HepG2 (cell line): ENCODE results near the gene PRKCD. TPM values are rescaled to one million over a fixed set of nuclear protein-coding genes. Genes with fewer than 3 reads are reported as not detected.
A peak's percentile ranks its signal among the peaks of the same experiment; 100 is the strongest.

Experiments used
- ATF3 ChIP-seq: sonication (generic); formaldehyde crosslinking; IDR thresholded peaks from 2 replicates; pipeline ENCODE4 v1.4.0; 2020; ENCODE audit warnings: missing genetic modification reagents
- E2F5 ChIP-seq: sonication (generic); formaldehyde crosslinking; conservative IDR thresholded peaks from 2 replicates; pipeline ENCODE4 v1.4.0; 2020; ENCODE audit warnings: missing genetic modification reagents
- FOXA1 ChIP-seq, 2 experiments: fragments of 450-650 bp in 1 of 2; sonication (generic) in 1 of 2; formaldehyde crosslinking in 1 of 2; IDR thresholded peaks; 2 replicates each; pipeline versions ENCODE4 v1.4.0 to v1.6.1; 2016 to 2020; ENCODE audit warnings: missing genetic modification reagents in 1 of 2
- HNRNPL ChIP-seq: fragments of 200-400 bp; formaldehyde crosslinking; IDR thresholded peaks from 2 replicates; pipeline ENCODE4 v1.6.1; 2017; ENCODE audit warnings: mild to moderate bottlenecking, low read depth, low read length
- HOMEZ ChIP-seq: IDR thresholded peaks from 2 replicates; pipeline ENCODE4 v1.6.1; 2016; ENCODE audit warnings: low read depth
- ISL2 ChIP-seq: sonication (generic); formaldehyde crosslinking; IDR thresholded peaks from 2 replicates; pipeline ENCODE4 v1.5.0; 2020; ENCODE audit warnings: missing genetic modification reagents
- KLF16 ChIP-seq, 2 experiments: sonication (generic) in 1 of 2; formaldehyde crosslinking in 1 of 2; IDR thresholded peaks; 2 replicates each; pipeline versions ENCODE4 v1.6.1 to v1.8.0; 2016 to 2023; ENCODE audit warnings: missing genetic modification reagents in 2 of 2, missing compliant biosample characterization in 1 of 2
- MAZ ChIP-seq, 2 experiments: sonication (generic) in 1 of 2; formaldehyde crosslinking in 1 of 2; IDR thresholded peaks; 2 replicates each; pipeline versions ENCODE4 v1.5.0 to v1.6.1; 2012 to 2020; ENCODE audit warnings: low read depth in 2 of 2, mild to moderate bottlenecking in 2 of 2, borderline replicate concordance in 1 of 2, improper control_type of control experiment in 1 of 2, low read length in 1 of 2, missing genetic modification reagents in 1 of 2, moderate library complexity in 1 of 2
- NFKBIZ ChIP-seq: IDR thresholded peaks from 2 replicates; pipeline ENCODE4 v1.6.1; 2018; ENCODE audit warnings: missing genetic modification reagents, missing compliant biosample characterization
- NONO ChIP-seq, 2 experiments: fragments of 450-650 bp in 1 of 2; sonication (generic) in 1 of 2; formaldehyde crosslinking in 1 of 2; IDR thresholded peaks in 1 of 2; conservative IDR thresholded peaks in 1 of 2; 2 replicates each; pipeline versions ENCODE4 v1.6.1 to v1.8.0; 2017 to 2022; ENCODE audit warnings: mild to moderate bottlenecking in 1 of 2, missing genetic modification reagents in 1 of 2, moderate library complexity in 1 of 2
- PAX8 ChIP-seq: sonication (generic); formaldehyde crosslinking; IDR thresholded peaks from 2 replicates; pipeline ENCODE4 v1.8.0; 2022; ENCODE audit warnings: mild to moderate bottlenecking, missing genetic modification reagents, borderline replicate concordance
- PCBP2 ChIP-seq: fragments of 200-400 bp; formaldehyde crosslinking; optimal IDR thresholded peaks from 2 replicates; pipeline ENCODE3; 2018; ENCODE audit warnings: low read length, low read depth; ENCODE audit not compliant: poor library complexity, severe bottlenecking
- POGK ChIP-seq: sonication (generic); formaldehyde crosslinking; conservative IDR thresholded peaks from 2 replicates; pipeline ENCODE4 v1.8.0; 2022; ENCODE audit warnings: mild to moderate bottlenecking, moderate library complexity, missing genetic modification reagents
- PRPF4 ChIP-seq: fragments of 200-400 bp; formaldehyde crosslinking; IDR thresholded peaks from 2 replicates; pipeline ENCODE4 v1.6.1; 2016; ENCODE audit warnings: low read length, low read depth; ENCODE audit not compliant: poor library complexity, severe bottlenecking
- RFX1 ChIP-seq: fragments of 450-650 bp; IDR thresholded peaks from 2 replicates; pipeline ENCODE4 v1.6.1; 2017
- SOX13 ChIP-seq, 3 experiments: fragments of 450-650 bp in 1 of 3; sonication (generic) in 1 of 3; formaldehyde crosslinking in 1 of 3; IDR thresholded peaks in 2 of 3; conservative IDR thresholded peaks in 1 of 3; 2 replicates each; pipeline versions ENCODE4 v1.5.0 to v1.6.1; 2016 to 2020; ENCODE audit warnings: antibody characterized with exemption in 1 of 3, mild to moderate bottlenecking in 1 of 3, missing compliant biosample characterization in 1 of 3, missing genetic modification reagents in 1 of 3, moderate library complexity in 1 of 3
- THAP8 ChIP-seq: sonication (generic); formaldehyde crosslinking; IDR thresholded peaks from 2 replicates; pipeline ENCODE4 v1.5.1; 2020; ENCODE audit warnings: missing genetic modification reagents, mild to moderate bottlenecking, borderline replicate concordance
- THYN1 ChIP-seq: sonication (generic); formaldehyde crosslinking; IDR thresholded peaks from 2 replicates; pipeline ENCODE4 v1.8.1; 2023; ENCODE audit warnings: low read depth, mild to moderate bottlenecking, moderate library complexity, missing genetic modification reagents, borderline replicate concordance
- ZNF207 ChIP-seq: fragments of 450-650 bp; IDR thresholded peaks from 2 replicates; pipeline ENCODE4 v1.6.1; 2016; ENCODE audit warnings: antibody characterized with exemption, borderline replicate concordance
- ZNF292 ChIP-seq: sonication (generic); formaldehyde crosslinking; IDR thresholded peaks from 2 replicates; pipeline ENCODE4 v1.8.1; 2022; ENCODE audit warnings: mild to moderate bottlenecking, low read depth, missing genetic modification reagents, borderline replicate concordance
- ZNF382 ChIP-seq: sonication (generic); formaldehyde crosslinking; IDR thresholded peaks from 2 replicates; pipeline ENCODE4 v1.5.0; 2020; ENCODE audit warnings: missing genetic modification reagents, mild to moderate bottlenecking, borderline replicate concordance
- ZNF432 ChIP-seq: sonication (generic); formaldehyde crosslinking; IDR thresholded peaks from 2 replicates; pipeline ENCODE4 v1.5.0; 2020; ENCODE audit warnings: missing genetic modification reagents, mild to moderate bottlenecking, borderline replicate concordance
- ZNF607 ChIP-seq: sonication (generic); formaldehyde crosslinking; IDR thresholded peaks from 2 replicates; pipeline ENCODE4 v1.5.1; 2020; ENCODE audit warnings: missing genetic modification reagents, mild to moderate bottlenecking, borderline replicate concordance
- polyA plus RNA-seq, 8 experiments: library from polyadenylated mRNA; depleted of rRNA in 3 of 8; stranded (reverse) in 7 of 8; unstranded in 1 of 8; fragments of >200 nt; fragmentation: Illumina TruSeq in 4 of 8; extraction: Trizol in 4 of 8; gene quantifications; 2 replicates each; pipeline versions ENCODE4 v1.2.1 to v1.2.3, GENCODE V29; 2011 to 2016; ENCODE audit warnings: low read depth in 4 of 8, missing spikeins in 1 of 8, mixed read lengths in 1 of 8; ENCODE audit not compliant: insufficient read depth in 1 of 8
- total RNA-seq, 5 experiments: library from RNA; depleted of rRNA; stranded (reverse); fragments of >200 nt; fragmentation: Illumina TruSeq; extraction: Trizol; gene quantifications; 2 replicates each; pipeline ENCODE4 v1.2.3, GENCODE V29; 2016; ENCODE audit warnings: low read depth in 1 of 5

The PRKCD gene
- total and polyA plus RNA-seq, 2 of the 13 experiments (the other 11 are each of a cell fraction or from before 2014, with no cell fraction given), result 1.6 to 40.7 TPM

GRCh38 chr3:53134631-53135232, 26.3 kb upstream of the PRKCD start (continued):
- no peak for TF ChIP-seq ZNF607 (CRISPR knock-in tag)
- TF ChIP-seq HOMEZ (CRISPR knock-in tag), result no peak
- TF ChIP-seq NFKBIZ (CRISPR knock-in tag), result no peak
- peak; percentile 71; the same call in 1 of the 2 replicates for TF ChIP-seq HNRNPL
- no peak for TF ChIP-seq PRPF4
- TF ChIP-seq ZNF207, result no peak
- TF ChIP-seq THYN1 (CRISPR knock-in tag), result no peak
- TF ChIP-seq THAP8, result no peak
- 0 out of 4 replicates have a peak, but pooled peaks of 1 of the 2 experiments have one; percentile 35 for TF ChIP-seq KLF16 (CRISPR knock-in tag; IDR thresholded peaks at IDR 0.05)
- no peak for TF ChIP-seq ZNF292 (CRISPR knock-in tag)
- no peak for TF ChIP-seq MAZ (IDR thresholded peaks at IDR 0.05; ENCODE audit: borderline replicate concordance, low read depth, low read length)
- no peak for TF ChIP-seq MAZ (CRISPR knock-in tag; IDR thresholded peaks at IDR 0.05; ENCODE audit: low read depth)
- no peak for TF ChIP-seq NONO (IDR thresholded peaks at IDR 0.05)
- no peak for TF ChIP-seq NONO (CRISPR knock-in tag; conservative IDR thresholded peaks at IDR 0.05)
- no peak for TF ChIP-seq E2F5 (CRISPR knock-in tag)
- TF ChIP-seq RFX1, result no peak
- TF ChIP-seq POGK, result 0 out of 2 replicates have a peak, but pooled peaks have one; percentile 39
- no peak for TF ChIP-seq ISL2 (CRISPR knock-in tag)
- no peak for TF ChIP-seq ZNF432
- TF ChIP-seq FOXA1 (IDR thresholded peaks at IDR 0.05), result no peak
- TF ChIP-seq FOXA1 (CRISPR knock-in tag; IDR thresholded peaks at IDR 0.05), result no peak
- TF ChIP-seq ATF3, result no peak
- no peak for TF ChIP-seq SOX13 (IDR thresholded peaks at IDR 0.05)
- TF ChIP-seq SOX13 (CRISPR knock-in tag; conservative IDR thresholded peaks at IDR 0.05 in 1 of 2, IDR thresholded peaks at IDR 0.05 in 1 of 2), result no peak
- TF ChIP-seq PAX8 (CRISPR knock-in tag), result no peak
- no peak for TF ChIP-seq PCBP2
- TF ChIP-seq ZNF382 (CRISPR knock-in tag), result no peak
